Stimulated activated CD8-positive, alpha-beta memory T cell treated with anti-CD3 and anti-CD28 coated beads, Interleukin-15, amount 100 ng/mL, for 24 hours (primary cell): Measurements from ENCODE around the gene ATG4A.
A peak's percentile ranks its signal among the peaks of the same experiment; 100 is the strongest.

Experiments used
- DNase-seq: peaks from one replicate; pipeline ENCODE4 v3.0.0-alpha.2; 2020; ENCODE audit warnings: low read depth

The ATG4A gene, protein sequence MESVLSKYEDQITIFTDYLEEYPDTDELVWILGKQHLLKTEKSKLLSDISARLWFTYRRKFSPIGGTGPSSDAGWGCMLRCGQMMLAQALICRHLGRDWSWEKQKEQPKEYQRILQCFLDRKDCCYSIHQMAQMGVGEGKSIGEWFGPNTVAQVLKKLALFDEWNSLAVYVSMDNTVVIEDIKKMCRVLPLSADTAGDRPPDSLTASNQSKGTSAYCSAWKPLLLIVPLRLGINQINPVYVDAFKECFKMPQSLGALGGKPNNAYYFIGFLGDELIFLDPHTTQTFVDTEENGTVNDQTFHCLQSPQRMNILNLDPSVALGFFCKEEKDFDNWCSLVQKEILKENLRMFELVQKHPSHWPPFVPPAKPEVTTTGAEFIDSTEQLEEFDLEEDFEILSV

DNA sequence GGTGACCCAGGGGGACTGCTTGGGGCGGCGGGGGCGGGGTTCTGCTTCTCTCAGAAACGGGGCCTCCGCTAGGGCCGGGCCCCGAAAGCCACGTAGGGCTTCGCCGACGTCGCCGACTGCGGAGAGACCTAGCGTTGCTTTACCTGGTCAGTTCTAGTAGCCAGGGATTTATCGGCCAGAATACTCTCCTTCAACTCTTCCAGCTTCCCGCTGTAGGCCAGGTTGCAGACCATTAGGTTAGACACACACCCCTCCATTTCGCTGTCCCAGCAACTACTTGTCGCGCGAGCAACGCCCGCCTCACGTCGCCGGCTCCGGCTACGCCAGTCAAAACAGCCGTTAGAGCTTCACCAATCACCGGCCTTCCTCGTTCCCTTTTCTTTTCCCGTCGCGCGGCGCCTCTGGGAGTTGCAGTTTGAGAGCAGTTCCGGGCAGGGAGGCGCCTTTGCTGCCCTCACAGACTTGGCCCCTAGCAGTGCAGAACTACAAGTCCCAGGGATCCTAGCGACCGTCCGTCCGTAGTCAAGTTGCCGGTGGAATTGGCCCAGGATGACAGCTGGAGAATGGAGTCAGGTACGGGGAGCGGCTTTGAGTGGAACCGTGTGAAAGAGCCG is at the start of gene ATG4A, which contains the start of gene PSMD10:
Gene ATG4A (plus strand): TSS at position 515 of the 614 bp plus-strand sequence. CDS start 49 bp downstream, at position 564.
Gene PSMD10 (minus strand): TSS at position 279 of the 614 bp plus-strand sequence. CDS start 22 bp downstream, at position 257.
- peak; percentile 53 for DNase-seq

DNA sequence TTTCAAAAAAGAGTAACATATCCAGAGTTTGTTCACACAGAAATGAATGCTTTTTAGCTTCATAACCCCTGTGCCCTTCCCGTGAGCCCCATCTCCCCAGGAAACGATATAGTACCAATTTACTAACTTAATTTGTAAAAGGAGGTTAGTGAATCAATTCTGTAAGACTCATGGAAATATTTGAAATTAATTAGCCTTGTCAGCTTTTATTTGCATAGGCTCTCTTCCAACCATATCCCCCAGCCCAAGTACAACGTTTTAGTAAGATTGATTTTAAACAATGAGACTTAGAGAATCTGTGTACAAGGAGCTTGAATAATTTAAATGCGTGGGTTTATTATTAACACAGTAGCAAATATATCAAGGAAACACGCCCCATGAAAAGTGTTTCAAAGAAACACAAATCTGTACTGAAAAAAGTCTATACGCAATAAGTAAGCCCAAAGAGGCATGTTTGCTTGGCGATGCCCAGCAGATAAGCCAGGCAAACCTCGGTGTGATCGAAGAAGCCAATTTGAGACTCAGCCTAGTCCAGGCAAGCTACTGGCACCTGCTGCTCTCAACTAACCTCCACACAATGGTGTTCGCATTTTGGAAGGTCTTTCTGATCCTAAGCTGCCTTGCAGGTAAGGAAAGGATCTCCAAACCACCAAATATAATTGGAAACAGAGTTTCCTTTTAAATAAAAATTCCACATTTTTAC is 46.9 kb upstream of the ATG4A start, which contains the start of gene VSIG1:
Gene VSIG1 (plus strand): TSS at position 512 of the 703 bp plus-strand sequence. CDS start 66 bp downstream, at position 578.
- DNase-seq, result no peak

DNA sequence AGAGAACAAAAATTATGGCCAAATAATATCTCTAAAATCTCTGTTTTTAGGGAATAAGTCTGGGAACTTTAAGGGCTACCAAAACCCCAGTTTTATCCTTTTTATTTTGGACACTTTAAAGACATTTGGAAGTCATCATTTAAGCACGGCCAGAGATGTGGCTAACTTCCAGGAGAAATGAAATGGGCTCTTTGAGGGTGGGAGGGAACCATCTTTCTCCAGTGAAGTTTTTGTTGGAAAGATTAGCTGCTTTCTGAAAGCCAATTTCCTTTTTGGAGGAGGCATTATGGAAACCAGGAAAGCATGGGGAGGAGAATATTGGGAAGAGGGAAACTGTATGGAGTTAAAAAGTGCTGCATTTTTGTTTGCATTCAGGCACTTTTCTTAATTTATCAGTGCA is 41.9 kb upstream of the ATG4A start:
- DNase-seq, result no peak

DNA sequence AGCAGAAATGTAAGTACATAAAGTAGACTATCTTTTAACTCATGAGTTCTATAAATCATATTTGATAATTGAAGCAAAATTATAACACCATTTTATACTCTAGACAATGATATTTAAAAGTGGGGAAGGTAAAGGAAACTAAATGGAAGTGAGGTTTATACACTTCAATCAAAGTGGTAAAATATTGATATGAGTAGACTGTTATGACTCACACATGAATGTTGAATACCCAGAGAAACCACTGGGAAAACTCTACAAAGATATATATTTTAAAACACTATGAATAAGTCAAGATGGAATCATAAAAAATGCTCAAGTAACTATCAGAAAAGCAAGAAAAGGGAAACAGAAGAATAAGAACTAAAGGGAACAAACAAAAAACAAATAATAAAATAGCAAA is 38.4 kb upstream of the ATG4A start:
- no peak for DNase-seq

DNA sequence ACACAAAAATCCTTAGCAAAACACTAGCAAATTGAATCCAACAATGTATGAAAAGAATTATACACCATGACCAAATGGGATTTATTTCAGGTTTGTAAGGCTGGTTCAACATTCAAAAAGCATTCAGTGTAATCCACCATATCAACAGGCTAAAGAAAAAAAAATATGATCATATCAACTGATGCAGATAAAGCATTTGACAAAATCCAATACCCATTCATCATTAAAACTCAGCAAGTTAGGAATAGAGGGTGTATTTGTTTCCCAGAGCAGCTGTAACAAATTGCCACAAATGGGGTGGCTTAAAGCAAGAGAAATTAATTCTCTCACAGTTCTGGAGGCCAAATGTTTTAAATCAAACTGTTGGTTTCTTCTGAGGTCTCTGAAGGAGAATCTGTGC is 36.0 kb upstream of the ATG4A start:
- no peak for DNase-seq

DNA sequence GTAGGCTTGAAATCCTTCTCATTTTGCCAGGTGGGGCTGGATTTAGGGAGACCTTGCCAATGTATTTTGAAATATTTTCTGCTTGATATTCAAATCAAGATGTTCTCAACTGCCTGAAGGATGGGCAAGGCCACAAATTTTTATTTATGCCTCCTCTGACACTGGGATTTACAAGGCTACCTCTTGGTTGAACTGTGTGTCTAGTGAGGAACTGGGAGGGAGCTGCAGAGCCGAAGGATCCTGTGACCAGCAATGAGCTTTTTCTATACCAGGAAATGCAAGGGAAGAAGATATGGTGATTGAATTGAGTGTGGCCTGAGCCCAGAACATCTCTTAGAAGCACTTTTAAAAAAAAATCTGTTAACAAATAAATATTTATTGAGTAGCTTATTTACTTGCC is 31.8 kb upstream of the ATG4A start:
- DNase-seq, result no peak

DNA sequence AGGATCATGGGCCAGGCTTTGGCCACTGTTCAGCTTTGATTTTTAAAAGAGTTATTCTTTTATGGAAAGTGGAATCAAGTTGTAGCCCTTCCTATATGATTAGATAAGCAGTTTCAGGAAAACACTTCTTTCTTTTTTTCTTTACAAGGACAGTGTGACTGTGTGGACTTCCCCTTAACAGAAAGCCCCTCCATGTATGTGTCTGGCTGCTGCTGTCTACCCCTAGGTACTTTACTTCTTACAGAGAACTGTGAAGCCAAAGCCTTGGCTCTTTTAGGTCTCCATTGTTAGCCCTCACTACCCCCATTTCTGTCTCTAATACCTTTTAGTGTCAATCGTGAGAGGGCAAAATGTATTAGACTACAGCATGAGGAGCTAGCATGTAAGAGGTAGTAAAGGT is 27.6 kb upstream of the ATG4A start:
- no peak for DNase-seq

DNA sequence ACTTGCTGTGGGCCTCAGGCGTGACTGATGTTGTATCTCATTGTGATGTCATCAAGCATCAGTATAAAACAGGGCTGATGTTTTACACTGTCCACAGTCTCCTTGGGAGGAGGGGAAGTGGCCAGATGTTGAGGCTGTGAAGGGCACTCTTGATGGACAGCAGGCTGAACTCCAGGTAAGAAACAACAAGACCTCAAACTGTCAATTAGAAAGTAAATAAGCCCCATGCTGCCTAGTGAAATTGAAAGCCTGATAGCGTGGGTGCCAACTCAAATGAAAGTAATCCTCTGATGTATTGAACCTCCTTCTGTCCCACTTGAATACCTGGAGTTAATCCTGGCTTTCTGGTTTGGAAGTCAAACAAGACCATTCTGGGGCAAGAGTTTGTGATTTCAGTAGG is 27.0 kb upstream of the ATG4A start:
- no peak for DNase-seq

DNA sequence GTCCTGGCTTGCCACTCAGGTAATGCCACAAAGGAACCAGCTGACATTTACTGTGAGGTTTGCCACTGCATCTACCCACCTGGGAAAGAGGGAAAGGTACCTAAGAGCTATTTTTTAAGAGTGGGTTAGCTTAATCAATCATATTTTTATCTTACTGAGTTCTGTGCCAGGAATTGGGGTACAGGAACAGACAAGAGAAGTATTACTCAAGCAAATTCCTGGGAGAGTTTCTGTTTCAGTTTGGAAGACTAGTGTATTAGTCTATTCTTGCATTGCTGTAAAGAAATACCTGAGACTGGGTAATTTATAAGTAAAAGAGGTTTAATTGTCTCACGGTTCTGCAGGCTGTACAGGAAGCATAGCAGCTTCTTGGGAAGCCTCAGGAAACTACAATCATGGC is 23.5 kb upstream of the ATG4A start:
- DNase-seq, result no peak

DNA sequence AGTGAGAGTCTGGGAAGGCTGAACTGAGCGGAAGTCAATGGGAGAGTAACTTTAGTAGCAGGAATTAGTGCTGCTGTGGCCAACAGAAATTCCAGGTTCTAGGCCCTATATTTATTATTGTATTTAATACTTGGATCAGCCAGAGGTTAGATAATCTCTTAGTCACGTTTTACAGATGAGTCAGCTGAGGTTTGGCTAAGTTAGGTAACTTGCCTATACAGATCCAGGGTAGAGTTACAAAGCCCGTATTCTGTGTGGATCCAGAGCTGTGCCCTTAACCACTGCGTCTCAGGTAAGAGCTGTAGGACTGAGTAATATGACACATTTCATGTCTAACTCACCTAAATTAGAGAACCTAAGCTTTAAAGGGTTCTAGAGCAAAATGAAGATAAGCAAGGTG is 20.7 kb upstream of the ATG4A start:
- DNase-seq, result no peak

DNA sequence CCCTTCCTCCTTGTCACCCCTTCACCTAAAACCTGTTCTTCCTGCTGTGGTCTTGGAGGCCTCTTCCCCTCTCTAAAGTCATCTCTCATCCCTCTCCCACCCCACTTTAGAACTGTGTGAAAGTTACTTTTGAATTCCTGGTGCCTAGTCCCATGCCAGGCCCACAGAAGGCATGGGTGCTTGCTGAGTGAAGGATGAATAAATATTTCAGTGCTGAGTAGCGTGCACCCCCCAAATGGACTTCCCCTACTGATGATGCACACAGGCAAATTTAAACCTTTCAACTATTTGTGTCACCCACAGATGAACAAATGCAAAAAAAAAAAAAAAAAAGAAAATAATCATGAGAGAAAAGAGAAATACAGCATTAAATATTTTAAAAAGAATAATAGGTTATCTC is 20.0 kb upstream of the ATG4A start:
- DNase-seq, result no peak

DNA sequence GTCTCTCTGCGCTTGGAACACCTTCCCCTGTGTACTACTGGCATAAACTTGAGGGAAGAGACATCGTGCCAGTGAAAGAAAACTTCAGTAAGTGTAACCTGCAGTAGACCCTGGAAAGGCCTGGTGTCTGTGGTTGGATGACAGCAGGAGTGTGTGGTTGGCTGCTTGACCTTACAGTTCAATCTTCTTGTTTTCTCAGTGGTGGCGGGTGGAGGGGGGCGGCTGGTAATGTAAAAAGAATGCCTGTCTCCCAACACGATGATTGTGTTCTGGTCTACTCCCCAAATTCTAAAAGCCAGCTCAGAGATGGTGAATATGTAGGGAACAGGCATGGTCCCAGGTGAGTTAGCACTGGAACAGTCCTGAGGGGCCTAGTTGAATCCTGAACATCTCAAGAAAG is 18.8 kb upstream of the ATG4A start:
- no peak for DNase-seq

DNA sequence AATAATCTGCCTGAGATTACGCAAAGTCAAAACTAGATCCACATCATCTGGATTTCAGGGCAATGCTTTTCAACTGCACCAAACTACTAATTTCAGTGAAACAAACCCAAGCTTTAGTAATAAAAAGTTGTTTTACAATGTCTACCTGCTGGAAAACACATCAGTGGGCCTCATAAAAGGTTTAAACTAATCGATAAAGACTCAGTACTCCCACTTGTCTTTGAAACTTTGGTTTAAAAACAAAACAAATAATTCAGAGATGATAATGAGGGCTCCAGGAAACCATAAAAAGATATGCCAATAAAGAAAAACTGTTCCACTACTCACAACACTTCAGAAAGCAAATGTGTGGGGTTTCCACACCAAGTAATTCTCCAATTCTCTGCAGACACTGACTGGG is 10.5 kb upstream of the ATG4A start:
- DNase-seq, result no peak

DNA sequence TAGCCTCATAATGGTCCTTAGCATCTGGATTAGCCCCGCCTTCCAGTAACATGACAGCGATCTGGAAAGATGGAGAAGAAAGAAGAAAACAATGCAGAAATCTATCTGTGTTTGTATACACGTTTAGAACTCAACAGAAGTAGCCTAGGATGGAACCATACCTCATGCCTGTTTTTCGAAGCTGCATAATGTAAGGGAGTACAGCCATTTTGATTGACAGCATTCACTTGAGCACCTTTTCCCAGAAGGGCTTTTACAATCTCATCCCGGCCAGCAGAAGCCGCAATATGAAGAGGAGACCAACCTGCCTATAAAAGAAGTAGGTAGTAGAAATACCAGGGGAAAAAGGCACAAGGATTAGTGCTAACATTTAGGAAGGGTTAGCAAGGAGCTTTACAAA is 3.8 kb upstream of the ATG4A start:
- no peak for DNase-seq

DNA sequence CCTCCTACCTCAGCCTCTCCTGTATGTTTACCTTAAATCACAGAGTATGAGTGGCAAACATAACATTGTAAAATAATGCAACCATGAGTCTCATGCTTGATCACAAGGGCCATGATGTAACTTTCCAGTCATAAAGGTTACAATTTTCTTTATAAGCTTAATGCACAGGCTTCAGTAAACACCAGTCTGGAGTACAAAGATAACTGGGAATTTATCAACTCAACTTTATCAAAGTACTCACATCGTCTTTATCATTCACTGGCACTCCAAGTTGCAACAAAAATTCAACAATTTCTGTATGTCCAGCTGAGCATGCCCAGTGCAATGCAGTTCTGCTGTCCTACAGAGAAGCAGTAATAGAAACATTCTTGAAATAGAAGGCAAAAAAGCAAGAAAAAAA is 3.1 kb upstream of the ATG4A start:
- DNase-seq, result no peak

DNA sequence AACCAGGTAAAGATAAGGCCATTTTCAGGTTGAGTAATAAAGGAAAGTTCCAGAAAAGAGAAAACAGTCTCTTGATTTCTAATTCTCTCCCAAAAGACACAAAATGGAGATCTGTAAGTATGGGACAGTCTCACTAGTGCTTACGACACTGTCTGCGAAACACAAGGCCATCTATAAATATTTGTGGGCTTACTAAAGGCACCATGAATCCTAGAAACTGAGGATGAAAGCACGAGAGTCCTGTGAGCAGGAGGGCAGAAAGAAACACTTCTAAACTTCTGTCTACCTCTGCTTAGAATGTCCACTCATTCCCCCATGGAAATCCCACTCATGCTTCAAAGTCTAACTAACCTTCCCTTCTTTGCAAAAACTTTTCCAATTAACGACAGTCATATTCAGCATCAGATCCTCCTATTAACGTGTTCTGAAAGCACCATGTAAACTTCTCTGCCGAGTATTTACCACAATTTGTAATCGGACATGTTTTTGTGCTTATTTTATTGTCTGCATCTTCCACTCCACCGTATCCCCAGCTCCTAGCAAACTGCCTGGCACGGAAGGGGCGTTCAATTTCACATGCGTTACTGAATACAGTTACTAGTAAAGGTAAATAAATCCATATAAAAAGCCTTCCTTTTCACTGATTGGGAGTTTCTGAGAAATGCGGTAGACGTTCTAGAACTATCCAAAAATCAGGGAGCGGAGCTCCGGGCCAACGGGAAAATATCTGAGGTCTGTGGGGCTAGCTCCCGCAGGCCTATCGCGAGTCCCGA is 901 bp upstream of the ATG4A start:
- DNase-seq, result no peak

DNA sequence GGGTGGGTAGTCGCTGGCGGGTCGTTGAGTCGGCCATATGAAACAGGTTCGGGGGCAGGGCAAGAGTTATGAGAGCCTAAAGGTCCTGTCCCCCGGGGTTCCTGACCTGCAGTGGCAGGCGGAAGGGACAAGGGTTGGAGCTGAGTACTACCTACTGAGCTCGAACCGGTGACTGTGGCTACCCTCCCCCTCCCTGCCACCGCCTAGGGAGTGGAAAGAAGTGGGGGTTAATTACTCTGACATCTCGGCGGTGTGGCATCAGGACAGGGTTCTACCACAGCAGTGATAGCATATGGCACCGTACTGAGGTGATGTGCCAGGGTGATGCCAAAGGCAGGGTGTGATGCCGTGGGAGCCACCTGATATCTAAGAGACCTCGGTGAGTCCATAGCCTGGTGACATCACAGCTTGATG is 307 bp downstream of the ATG4A start:
- DNase-seq, result no peak

DNA sequence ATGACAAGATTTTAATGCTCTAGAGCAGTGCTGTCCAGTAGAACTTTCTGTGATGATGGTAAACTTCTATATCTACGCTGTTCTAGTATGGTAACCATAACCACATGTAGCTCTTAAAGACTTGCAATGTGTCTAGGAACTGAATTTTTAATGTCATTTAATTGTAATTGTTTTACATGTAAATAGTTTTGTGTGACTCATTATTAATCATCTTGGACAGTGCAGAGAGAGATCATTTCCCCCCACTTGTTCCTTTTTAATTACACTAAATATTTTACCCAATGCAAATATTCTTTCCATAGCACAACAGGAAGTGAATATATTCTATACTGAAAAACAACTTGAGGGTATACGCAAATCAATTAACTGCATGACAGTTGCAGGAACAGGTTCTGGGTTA is 5.8 kb downstream of the ATG4A start:
- no peak for DNase-seq

DNA sequence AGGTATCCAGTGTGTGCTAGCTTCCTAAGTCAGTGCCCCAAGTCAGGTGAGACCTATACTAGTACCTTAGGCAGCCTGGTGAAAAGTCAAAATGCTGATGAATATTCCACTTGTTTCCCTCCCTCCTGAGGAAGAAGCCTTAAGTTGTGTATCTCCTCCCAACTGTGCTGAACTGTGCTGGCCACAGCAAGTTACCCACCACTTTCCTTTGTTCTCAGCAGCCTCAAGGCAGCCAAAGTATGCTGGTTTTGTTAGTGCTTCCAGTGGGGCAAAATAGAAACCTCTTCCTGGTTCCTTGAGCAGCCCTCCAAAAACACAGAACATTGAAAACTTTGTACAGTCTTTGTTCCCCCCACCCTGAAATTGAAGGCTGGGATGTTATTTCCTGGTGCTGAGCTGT is 13.9 kb downstream of the ATG4A start:
- DNase-seq, result no peak

DNA sequence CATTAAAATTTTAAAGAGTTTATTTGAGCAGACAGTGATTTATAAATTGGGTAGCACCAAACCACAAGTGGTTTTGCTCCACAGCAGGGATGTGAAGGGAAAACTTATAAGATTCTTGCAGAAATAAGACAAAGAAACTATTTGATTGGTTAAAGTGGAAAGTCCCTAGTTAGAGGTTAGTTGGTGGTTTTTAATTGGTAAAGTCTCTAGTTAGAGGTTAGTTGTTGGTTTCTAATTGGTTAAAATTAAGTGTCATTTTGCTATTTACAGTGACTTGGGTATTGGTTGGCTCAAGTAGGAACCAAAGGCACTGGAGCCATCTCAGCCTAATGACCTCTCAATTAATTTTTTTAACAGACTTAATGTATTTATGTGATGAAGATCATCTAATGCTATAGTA is 23.0 kb downstream of the ATG4A start:
- DNase-seq, result no peak

DNA sequence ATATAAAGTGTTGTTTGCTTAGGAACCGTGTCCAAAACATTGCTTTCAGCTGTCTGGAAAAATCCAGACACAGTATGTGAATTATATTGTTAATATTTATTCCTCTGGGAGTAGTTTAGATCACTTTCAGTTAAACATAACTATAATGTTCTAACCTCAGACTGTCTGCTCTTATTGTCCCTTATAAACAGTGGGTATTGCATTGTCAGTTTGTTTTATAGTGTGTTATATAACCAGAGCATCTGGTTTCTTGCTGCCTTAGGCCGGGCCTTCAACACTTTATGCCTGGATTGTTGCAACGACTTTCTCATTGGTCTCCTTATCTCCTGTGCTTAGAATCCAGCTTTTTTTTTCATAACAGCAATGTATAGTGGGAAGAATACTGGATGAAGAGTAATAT is 26.4 kb downstream of the ATG4A start:
- no peak for DNase-seq

DNA sequence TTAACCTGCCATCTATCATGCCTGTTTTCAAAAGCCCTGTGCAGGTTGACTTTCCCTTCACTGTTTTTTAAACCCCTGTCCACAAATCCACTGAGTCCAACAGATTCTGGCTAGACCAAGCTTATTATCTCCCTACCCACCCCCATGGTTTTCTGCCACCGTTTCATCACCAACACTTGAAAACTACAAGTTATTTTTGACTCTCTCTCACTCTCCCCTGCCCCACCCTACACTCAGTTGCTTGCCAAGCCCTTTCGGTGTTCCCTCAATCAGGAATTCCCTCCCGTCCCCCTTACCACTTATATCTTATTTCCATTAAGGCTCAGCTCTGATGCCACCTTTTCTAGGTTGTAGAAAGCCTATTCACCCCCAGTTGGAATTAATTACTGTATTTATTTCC is 29.7 kb downstream of the ATG4A start:
- no peak for DNase-seq
